Hindlimb muscle (tissue), 1 donor: Measurements from ENCODE around the gene CUEDC1. TPM values are rescaled to one million over a fixed set of nuclear protein-coding genes. Genes with fewer than 3 reads are reported as not detected.
"Not testable (repeated sequence)": the region's sequence is repeated elsewhere in the genome, so short reads cannot be mapped to it uniquely, and the experiment has no call there.

Source experiments
- DNase-seq: peaks from one replicate; pipeline ENCODE4 v3.0.0-alpha.2; 2013
- polyA plus RNA-seq: library from polyadenylated mRNA; unstranded; fragments of 120-200 nt; gene quantifications from one replicate; pipeline ENCODE4 v1.2.1, GENCODE V29; 2013; ENCODE audit not compliant: insufficient read length

CUEDC1 gene
- polyA plus RNA-seq, 1 donor, result 54.0 TPM

DNA sequence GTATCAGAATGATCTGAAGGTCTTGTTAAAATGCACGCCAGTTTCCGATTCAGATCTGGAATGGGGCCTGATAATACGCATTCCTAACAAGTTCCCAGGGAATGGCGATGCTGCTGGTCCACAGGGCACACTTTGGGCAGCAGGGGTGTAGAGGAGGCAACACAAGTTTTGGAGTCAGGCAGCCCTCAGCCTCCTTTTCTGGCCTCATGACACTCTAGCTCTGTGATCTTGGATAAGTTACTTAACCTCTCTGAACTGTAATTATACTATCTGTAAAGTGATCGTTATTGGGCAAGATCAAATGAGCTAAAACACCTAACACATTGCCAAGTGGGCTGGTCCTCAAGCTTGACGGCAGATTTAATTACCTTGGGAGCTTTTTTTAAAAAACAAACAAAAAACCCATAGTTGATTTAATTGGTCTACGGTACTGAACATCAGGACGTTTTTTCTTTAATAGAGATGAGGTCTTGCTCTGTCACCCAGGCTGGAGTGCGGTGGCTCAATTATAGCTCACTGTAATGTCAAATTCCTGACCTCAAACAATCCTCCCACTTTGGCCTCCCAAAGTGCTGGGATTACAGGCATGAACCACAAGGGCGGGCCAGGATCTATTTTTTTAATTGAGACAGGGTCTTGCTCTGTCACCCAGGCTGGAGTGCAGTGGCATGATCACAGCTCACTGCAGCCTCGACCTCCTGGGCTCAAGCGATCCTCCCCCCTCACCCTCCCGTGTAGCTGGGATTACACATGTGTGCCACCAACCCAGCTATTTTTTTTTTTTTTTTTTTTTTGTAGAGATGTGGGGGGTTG is 95.4 kb downstream of the CUEDC1 start:
- DNase-seq, result no peak

DNA sequence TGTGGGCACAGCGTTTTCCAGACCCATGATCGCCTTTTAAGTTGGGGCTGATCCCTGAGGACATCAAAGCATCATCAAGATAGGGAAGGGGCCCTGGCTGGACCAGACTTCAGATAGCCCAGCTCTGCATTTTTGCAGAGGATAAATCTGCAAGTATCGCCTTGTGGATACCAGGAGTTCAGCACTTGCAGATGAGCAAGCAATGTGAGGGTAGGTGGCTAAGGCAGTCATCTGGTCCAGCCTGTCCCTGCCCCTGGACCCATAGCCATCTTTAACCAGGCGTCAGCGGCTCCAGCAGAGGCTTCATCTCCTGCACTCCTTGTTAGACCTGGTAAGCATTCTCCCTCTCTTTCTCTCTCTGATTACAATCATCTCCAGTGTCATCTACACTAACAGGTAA is 96.4 kb downstream of the CUEDC1 start:
- no peak for DNase-seq

DNA sequence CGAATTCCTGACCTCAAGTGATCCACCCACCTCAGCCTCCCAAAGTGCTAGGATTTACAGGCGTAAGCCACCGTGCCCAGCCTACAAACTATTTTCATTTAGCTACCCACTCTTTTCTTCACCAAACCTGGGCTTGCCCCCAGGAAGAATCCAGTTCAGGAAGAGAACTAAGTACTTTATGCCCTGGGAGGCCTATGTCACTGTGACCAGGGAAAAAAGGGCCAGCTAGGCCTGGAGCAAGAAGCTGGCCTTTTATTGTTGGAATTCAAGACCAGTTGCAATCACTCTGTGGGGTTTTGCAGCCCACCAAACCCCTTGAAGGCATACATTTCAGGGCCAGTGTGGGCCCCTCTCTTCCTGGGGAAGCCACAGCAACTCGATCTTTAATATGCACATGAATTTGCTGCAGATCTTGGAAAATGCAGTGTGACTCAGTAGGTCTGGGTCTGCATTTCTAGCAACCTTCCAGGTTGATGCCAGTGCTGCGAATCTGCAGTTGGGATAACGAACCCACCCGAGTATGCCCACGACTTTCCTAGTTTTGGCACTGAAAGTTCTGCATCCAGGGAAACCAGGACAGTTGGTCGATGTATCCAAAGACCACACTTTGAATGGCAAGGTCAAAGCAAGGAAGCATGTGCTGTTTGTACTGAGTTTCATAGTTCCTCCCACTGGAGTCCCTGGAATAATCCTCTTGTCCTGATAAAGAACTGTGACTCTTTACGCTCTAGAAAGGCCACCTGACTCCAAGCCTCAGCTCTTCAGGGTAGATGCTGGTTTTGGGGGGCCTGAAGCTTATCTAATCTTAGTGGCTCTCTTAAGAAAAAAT is 98.2 kb downstream of the CUEDC1 start:
- no peak for DNase-seq

DNA sequence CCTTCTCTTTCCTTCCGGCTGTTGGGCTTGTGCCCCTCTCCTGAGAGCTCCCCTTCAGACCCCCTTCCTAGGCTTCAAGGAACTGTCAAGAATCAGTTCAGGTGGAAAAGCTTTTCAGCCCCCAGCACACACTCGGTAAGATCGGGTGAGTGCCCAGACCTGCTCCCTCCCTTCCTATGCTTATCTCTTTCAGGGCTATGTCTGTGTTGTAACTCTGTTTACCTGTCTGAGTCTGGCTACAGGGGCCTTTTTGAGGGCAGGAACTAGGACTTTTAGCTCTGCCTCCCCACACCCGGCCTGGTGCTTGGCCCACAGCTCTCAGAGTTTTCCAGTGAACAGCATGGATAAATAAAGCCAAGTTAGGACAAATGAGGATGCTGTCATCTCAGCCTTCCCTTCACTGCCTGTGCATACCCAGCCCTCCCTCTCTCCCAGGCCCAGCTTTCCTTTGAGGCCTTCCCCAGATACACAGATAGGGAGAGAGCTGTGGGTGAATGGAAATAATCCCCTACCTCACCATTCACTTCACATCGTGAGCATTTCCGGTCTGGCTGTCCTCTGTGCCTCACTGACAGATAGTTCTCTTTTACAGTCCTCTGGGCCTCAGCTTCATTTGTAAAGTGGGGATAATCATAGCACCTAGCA is 99.7 kb downstream of the CUEDC1 start:
- DNase-seq, result no peak

DNA sequence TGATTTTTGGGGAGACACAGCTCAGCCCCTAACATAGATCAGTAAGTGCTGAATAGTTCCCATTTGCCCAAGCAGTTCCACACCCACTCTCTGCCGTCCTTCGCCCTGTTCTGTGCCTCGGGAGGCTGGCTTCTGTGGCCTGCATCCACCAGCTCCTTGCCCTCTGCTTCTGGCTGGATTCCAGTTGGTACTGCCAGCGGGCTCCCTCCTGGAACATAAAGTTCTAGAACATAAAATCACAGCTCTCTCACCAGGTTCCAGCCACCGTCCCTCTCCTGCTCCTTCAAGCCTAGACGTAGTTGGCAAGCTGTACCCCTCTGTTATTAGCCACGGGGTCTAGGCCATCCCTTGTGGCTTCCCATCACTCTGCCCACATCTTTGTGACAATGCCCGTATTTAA is 101.5 kb downstream of the CUEDC1 start:
- no peak for DNase-seq

DNA sequence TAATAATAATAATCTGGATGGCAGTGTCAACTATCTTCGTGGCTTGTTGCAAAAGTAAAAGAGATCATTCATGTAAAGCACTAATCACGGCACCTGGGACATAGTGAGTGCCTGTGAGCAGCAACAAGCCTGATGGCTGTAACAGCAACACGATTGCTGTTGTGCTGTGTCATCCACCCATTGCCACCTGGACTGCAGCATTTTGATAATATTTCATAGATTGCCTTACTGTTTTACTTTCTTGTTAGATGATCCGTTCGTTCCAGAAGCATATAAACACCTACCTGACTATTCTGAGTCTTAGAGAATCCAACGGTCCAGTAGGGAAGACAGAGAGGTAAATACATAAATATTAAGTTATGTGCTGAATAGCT is 102.3 kb downstream of the CUEDC1 start:
- no peak for DNase-seq

DNA sequence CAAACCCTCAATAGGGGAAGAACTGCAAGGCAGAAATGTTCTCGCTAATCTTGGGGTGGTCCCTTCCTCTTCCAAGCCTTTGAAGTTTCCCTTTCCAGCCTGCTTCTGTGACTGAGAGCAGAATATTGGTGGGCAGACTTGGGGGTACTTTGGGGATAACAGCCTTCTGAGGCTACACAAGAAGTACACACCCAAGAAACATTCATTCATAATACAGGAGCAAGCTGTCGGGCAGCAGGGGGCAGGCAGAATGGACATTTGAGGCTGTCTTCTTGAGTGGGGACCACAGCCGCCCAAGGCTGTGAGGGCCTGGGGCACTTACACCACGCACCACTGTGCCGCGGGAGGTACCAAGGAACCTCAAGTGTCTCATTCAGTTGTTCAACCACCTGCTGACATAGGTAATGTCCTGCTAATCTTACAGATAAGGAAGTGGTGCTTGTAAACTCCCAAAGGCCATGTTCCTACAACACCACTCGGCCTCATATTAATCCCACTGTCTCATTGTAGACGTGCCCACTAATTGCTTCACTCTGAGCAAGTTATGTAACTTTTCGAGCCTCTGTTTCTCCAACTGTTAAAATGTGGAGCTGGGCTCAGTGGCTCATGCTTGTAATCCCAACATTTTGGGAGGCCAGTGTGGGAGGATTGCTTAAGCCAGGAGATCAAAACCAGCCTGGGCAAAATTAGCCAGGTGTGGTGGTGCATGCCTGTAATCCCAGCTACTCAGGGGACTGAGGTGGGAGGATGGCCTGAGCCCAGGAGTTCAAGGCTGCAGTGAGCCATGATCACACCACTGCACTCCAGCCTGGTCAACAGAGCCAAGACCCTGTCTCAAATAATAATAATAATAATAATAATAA is 102.9 kb downstream of the CUEDC1 start:
- DNase-seq, result no peak

DNA sequence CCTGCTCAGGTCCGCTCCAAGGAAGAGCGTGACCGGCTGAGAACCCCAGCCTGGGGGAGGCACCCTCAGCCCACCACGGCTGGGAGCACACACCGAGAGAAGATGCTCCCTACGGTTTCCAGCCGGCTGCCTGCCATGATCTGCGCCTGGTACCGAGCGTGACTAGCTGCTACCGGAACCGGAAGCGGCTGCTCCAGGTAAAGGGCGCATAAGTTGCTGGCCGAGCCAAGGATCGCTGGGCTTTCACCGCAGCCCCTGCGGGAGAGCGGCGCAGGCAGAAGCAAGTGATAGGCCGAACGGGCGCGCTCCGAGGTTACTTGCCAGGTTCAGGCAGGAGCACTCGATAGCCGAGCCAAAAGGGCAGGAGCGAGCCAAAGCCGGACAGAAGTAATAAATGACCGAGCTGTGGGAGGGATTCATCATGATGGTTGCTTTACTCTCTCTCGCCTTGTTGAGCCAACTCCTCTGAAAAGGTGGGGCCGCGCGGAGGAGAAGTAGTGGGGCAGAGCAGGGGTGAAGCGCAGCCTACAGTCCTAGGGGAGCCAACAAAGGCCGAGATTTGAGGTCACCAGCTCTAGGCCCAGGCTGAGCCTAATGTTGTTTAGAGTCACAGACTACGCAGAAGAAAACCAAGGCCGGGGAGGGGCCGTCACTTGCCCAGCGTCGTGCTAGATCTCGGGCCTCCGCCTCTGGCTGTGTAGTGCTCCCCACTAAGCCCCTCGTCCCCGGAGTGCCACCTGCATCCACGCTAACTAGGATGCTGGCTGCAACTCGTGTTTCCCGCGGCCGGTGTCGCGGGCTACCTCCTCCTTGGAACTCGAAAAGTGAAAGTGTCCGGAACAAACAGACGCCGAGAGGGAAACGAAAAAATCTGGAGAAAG is 105.1 kb downstream of the CUEDC1 start, which contains the start of gene MRPS23:
TSS of gene MRPS23 (minus strand) at position 171 of the 881 bp plus-strand sequence. CDS start at position 137, 34 bp downstream.
- DNase-seq, result peak; percentile 97

DNA sequence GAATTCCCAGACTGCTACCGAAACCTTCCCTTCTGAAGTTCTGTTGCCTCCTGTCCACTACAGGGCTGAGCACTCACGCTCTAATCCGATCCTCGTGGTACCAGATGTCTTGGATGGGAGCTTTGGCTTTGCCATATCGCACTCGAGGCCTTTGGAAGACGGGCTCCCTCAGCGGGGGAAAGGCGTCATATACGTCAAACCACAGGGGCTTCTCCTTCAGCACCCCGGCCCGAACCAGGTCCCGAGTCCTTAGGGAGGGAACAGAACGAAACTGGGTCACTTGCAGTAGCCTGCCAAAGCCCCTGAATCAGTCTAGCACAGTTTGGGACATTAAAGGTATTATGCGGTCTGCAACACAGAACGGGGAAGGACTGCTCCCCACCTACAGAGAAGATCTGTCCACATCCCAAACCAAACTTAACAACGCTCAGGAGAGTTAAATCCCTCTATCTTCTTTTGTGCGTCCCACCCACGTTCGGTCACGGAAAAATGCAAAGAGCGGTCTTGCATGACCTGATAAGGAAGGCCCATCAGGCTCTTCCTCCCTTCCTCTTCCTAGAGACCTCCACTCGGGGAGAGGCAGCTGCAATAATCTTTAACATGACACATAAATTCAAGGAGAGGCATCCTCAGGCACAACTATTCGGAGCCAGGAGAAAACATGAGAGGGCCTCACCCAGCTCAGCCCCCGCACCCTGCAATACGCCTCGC is 105.9 kb downstream of the CUEDC1 start:
- no peak for DNase-seq

DNA sequence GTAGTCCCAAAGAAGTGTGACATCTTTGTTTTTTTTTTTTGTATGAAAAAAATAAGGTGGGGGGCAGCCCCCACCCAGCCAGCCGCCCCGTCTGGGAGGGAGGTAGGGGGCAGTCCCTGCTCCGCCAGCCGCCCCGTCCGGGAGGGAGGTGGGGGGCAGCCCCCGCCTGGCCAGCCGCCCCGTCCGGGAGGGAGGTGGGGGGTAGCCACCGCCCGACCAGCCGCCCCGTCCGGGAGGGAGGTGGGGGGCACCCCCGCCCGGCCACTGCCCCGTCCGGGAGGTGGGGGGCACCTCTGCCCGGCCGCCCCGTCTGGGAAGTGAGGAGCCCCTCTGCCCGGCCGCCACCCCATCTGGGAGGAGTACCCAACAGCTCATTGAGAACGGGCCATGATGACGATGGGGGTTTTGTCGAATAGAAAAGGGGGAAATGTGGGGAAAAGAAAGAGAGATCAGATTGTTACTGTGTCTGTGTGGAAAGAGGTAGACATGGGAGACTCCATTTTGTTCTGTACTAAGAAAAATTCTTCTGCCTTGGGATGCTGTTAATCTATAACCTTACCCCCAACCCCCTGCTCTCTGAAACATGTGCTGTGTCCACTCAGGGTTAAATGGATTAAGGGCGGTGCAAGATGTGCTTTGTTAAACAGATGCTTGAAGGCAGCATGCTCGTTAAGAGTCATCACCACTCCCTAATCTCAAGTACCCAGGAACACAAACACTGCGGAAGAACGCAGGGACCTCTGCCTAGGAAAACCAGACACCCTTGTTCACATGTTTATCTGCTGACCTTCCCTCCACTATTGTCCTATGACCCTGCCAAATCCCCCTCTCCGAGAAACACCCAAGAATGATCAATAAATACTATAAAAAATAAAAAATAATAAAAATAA is 108.9 kb downstream of the CUEDC1 start:
- DNase-seq, result not testable (repeated sequence)

DNA sequence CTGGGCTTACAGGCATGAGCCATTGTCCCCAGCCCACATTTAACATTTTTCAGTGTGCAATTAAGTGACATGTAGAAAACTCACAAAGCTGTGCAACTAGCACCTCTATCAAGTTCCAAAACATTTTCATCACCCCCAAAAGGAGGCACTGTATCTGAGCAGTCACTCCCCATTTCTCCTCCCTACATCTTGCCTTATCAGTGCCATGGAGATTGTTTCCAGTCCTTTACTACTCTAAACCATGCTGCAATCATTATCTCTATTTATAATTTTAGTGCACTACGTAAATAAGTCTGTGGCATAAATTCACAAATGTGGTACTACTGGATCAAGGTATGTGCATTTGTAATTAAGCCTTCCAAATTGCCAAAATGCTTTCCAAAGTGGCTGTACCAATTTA is 112.9 kb downstream of the CUEDC1 start:
- DNase-seq, result no peak

DNA sequence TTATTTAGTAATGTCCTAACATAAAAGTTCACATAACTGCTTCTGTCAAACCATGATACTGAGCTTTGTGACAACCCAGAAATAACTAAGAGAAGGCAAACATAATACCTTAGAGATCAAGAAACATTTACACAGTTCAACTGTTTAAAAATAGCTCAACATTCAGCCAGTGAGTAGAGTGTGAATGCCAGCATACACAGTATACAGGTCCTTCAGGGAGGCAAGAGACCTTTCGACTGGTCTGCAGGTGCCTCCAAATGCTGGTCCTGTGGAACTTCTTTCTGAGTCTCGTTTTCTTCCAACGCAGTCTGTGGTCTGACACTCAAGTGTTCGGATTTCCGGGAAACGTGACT is 115.7 kb downstream of the CUEDC1 start:
- no peak for DNase-seq

DNA sequence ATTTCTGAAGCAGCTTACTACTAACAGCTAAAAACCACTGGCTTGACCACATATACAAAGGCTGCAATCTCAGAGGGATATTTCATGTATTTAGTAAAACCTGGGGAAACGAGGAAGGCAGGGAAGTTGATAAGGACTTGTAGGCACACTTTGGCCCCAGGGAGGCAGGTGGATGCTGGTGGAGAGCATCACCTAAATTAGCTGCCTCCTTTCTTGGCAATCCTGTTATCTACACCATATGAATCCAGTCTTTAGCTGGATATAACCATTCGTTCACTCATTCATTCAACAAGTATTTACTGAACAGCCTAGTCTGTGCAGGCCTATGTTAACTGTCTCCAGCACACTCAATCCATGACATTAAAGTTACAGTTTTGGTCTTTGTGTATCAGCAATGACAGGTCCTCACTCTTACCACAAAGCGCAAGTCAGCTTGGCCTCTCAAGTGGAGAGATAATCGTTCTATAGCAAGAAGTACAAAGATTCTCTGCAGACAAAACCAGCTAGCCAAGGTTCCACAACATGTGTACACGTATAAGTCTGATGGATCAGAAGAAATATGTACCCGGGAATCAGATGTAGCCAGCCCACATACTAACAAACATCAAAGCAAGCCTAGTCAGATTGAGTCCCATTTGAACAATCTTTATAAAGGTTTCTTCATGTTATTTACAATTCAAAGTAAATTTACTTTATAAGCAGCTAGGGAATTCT is 116.2 kb downstream of the CUEDC1 start:
- DNase-seq, result no peak

DNA sequence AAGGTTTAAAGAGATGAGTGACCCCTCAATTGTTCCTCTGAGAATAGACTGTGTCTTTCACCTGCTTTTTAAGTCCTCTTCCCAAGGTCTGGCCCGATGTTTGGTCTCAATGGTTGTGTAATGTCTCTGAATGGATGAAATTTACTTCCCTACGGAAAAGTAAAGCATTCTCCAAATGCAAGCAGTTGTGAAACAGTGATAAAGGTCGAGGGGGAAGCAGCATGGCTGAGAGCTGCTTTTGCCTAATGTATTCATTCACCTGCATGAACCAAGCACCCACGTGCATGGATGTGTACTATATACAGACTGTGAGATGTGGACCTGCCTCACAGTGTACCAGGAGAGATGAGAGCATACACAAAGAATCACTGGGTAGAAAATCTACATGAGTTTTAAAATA is 116.8 kb downstream of the CUEDC1 start:
- DNase-seq, result no peak

DNA sequence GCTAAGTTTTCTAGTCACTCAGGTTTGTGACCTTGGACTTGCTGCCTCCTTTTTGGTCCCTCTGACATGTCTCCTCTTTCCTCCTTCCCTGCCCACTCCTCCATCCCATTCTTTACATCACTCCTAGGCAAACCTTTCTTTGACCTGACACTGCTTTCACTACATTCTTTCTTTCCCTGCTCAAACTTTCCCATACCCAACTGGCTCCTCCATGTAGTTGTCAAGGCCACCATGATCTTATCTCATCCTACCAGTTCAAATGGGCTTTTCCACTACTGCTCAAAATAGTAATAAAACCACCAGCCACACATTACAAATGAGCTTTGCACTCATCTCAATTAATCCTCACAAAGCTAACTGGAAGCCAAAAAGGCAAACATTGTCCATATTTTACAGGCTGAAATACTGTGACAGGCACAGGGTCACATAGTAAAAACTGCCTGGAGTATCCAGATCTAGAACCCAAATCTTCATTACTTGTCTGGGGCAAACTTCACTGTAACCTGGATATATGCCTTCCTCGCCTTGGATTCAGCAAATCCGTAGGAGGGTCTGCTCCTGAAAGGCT is 119.8 kb downstream of the CUEDC1 start:
- DNase-seq, result no peak

DNA sequence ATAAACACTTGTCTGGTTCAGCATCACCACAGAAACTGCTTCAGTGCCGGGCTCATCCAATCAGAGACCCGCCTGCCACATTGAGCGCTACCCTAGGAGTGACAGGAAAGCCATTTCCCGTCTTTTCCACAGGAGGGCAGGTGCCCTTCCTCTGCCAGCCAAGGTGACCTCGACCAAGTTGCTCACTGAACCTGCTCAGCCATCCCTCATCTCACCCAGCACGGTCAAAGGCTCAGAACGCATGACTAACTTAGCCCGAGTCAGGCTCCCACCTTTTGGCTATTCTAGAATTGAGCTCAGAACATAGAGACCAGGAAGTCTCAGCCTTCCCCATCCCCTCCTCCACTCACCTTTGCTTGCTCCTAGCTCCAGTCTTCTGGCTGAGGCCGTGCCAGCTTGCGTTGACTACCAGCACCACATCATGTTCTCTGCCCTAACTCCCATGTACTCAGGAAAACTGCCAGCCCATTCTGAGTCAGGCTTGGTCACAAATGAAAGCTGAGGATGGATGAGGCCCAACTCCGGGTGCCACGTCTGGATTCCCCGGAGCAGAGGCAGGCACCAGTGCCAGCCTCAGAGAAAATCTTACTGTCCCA is 121.0 kb downstream of the CUEDC1 start:
- no peak for DNase-seq

DNA sequence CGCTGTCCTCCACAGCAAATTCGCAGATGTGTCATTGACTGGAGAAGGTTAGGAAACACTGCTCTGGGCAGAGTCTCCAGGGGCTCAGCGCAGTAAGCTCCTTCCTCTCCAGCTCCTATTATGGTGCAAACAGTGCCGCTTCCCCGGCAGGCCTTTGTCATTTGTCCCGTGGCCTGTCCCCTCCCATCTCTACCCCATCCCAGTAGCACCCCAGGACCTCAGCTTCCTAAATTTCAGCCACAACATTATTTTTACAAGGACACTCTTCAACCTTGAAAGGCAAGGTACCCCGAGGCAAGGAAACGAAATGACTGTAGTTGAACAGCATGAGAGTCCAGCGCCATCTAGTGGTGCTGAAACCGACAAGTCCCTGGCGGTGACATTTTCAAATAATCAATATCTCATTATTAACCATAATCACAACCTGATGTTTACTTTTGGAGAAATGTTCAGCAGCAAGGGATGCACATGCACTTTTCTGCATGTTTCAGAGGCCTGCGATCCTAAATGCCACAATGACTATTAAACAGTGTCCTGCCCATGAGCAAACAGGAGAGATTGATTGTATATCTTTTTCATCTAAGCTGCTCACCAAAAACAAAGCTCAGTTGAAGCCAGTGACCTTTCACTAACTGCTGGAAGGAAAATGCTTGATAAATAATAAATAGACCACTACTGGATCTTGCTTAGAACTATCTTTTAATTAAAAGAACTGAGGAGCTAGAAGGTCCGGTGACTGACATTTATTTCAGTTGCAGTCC is 121.9 kb downstream of the CUEDC1 start:
- peak; percentile 74 for DNase-seq
